ENCODE data around the gene RAPSN.

RAPSN gene

GRCh38 chr11:47431356-47432083, 17.4 kb downstream of the RAPSN start:
- DNase-seq: no peak

- DNase-seq: no peak
These were observed 18.4 kb downstream of the RAPSN start for GRCh38 chr11:47430524-47430923.

GRCh38 chr11:47426062-47426956, 22.6 kb downstream of the RAPSN start, which contains the start of gene PSMC3:
PSMC3 (minus strand) TSS chr11:47426439; CDS start chr11:47426279, 160 bp downstream.
- peak; percentile 70 for DNase-seq

GRCh38 chr11:47425611-47426010, 23.3 kb downstream of the RAPSN start:
- DNase-seq: no peak

- no peak for DNase-seq
These were observed 30.3 kb downstream of the RAPSN start for GRCh38 chr11:47418454-47419259.

- no peak for DNase-seq
These were observed 31.2 kb downstream of the RAPSN start for GRCh38 chr11:47417712-47418111.

- no peak for DNase-seq
These were observed 32.9 kb downstream of the RAPSN start for GRCh38 chr11:47415949-47416472.

- DNase-seq: no peak
These were observed 33.7 kb downstream of the RAPSN start for GRCh38 chr11:47415091-47415854.

GRCh38 chr11:47414685-47415070, 34.3 kb downstream of the RAPSN start:
- no peak for DNase-seq

- no peak for DNase-seq
These were observed 34.8 kb downstream of the RAPSN start for GRCh38 chr11:47413908-47414684.

- DNase-seq: no peak
These were observed 35.6 kb downstream of the RAPSN start for GRCh38 chr11:47413351-47413750.

GRCh38 chr11:47411884-47412746, 36.8 kb downstream of the RAPSN start:
- DNase-seq: no peak

GRCh38 chr11:47410370-47411264, 38.3 kb downstream of the RAPSN start:
- no peak for DNase-seq

GRCh38 chr11:47409440-47410369, 39.2 kb downstream of the RAPSN start:
- DNase-seq: no peak

- no peak for DNase-seq
These were observed 40.1 kb downstream of the RAPSN start for GRCh38 chr11:47408598-47409439.

- DNase-seq: no peak
These were observed 41.0 kb downstream of the RAPSN start, which contains the start of gene SLC39A13 for GRCh38 chr11:47407746-47408590. SLC39A13 (plus strand) TSS chr11:47408590; CDS start chr11:47410095, 1,505 bp downstream.

Data from NCI-H1436 treated with DMSO at 0.1 percent for 48 hours (cell line).